ENCODE data around the gene SNTG2. TPM values are rescaled to one million over a fixed set of nuclear protein-coding genes. Genes with fewer than 3 reads are reported as not detected.

Gene SNTG2
- total and polyA plus RNA-seq, 10 of the 15 experiments (the other 5 are each of a cell fraction or from before 2014, with no cell fraction given): not detected

DNA sequence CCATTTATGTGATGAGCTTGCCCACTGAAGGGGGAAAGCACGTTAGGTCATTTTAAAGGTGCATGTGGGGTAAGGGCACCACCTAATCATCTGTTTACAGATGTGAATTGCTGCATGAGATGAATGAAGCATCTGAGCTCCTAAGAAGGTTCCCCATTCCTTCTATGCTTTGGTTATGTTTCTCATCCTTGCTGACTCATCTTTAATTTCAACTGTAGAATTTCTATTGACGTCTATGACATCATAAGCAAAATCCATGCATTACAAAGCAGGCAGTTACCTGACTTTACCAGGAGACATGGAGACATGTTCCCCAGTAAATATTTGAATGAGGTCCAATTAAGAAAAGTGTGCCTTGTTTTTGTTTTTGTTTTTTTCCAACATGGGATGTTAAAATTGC, 2.8 kb downstream of the SNTG2 start (continued):
- TF ChIP-seq WRNIP1 (IDR thresholded peaks at IDR 0.05; ENCODE audit: borderline replicate concordance, low read depth, low read length): no peak
- no peak for TF ChIP-seq CHD1 (IDR thresholded peaks at IDR 0.05; ENCODE audit: low read depth, low read length)

DNA sequence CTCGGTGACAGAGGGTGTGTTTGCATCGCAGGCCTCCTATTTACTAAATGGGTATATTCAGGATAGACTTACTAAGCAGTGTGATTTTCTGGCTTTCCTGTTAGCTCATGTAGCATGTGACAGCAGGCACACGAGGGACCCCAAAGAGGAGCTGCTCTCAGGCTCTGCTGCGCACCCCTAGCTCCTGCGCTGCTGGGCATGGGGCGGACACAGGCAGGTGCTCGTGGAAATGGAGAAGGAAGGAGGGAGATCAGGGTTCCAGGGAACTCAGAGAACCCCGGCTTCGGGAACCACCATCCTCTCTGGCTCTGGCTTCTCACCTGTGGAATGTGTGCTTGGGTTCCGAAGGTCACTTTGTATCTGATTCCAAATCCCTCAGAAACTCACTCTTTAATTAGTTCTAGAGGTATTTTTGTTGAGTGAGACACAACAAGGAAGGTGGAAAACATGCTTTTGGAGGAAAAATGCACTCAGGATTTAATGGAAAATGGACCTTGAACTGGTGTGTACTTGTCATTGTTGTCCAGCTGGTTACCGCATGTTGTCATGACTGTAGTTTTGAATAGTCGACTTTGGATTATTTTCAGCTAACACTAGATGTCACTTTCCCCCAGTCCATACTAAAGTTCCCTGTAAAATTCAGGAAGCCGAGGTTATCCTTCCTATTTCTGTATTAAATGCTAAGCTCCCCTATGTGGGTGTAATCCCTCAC, 3.5 kb downstream of the SNTG2 start:
- Histone ChIP-seq H3K27me3 (replicated peaks in 1 of 2; ENCODE audit: control insufficient read depth in 2 of 2, insufficient read depth in 2 of 2, low read length in 1 of 2) (no peaks in the 10 kb centered on the region), H3K4me1 (ENCODE audit: control insufficient read depth, insufficient read depth, low read length) (no peaks in the 10 kb centered on the region), H4K20me1 (ENCODE audit: control insufficient read depth, insufficient read depth) (no peaks in the 10 kb centered on the region), H3K27ac (ENCODE audit: control insufficient read depth, insufficient read depth) (no peak overlapping the region), H3K4me3 (no peak overlapping the region), H3K4me2 (ENCODE audit: control insufficient read depth, insufficient read depth) (no peak overlapping the region), H2AFZ (ENCODE audit: control insufficient read depth, low read depth, low read length) (no peak overlapping the region), H3K9ac (ENCODE audit: control insufficient read depth, insufficient read depth, low read length) (no peak overlapping the region), H3K9me3 (replicated peaks; ENCODE audit: control insufficient read depth, insufficient read depth, low read length) (no peaks in the 10 kb centered on the region), H3K79me2 (ENCODE audit: control insufficient read depth, insufficient read depth, low read length) (no peaks in the 10 kb centered on the region), H3K36me3 (ENCODE audit: control insufficient read depth in 2 of 2, insufficient read depth in 2 of 2, low read length in 1 of 2) (no peaks in the 10 kb centered on the region)
- WGBS (ENCODE audit: insufficient coverage, insufficient replicate concordance, low lambda C conversion rate, missing lambda C conversion rate): 36% methylated on average over 12 of the region's 13 CpGs
- in situ Hi-C loops (cut with MboI): no loop called here
- ChIA-PET SMC1A (ENCODE audit: uncharacterized antibody, unreplicated experiment) (interaction anchor here (1.0 kb wide), 1 partner anchor 8 kb away, joined by 3 read pairs; no protein-coding TSS in a partner anchor), POLR2A (interaction anchor here (0.6 kb wide), 1 partner anchor 1378 kb away, joined by 5 read pairs; no protein-coding TSS in a partner anchor), RAD21 (ENCODE audit: unreplicated experiment) (no interaction called here), CTCF (interaction anchor here (1.0 kb wide), 1 partner anchor 26 kb away, joined by 4 read pairs; no protein-coding TSS in a partner anchor)
- DNase-seq (ENCODE audit: low read depth, low spot score) (no peak), ATAC-seq (no peak), FAIRE-seq (no peak)
- intact Hi-C loops (cut with micrococcal nuclease; ENCODE audit: unreplicated experiment): no loop called here
- BruUV-seq (replicated peaks): no TSS peak
- TF ChIP-seq CHD2 (IDR thresholded peaks at IDR 0.05; ENCODE audit: borderline replicate concordance, low read depth, low read length) (no peak), ZNF384 (IDR thresholded peaks at IDR 0.05; ENCODE audit: borderline replicate concordance, low read depth, low read length) (no peak), RBBP5 (conservative IDR thresholded peaks at IDR 0.05) (no peak), POLR2A (IDR thresholded peaks at IDR 0.05; ENCODE audit: low read depth, low read length) (no peak), SUPT20H (IDR thresholded peaks at IDR 0.05; ENCODE audit: borderline replicate concordance, control insufficient read depth, low read depth, low read length) (no peak), BCLAF1 (IDR thresholded peaks at IDR 0.05) (no peak), CUX1 (IDR thresholded peaks at IDR 0.05; ENCODE audit: insufficient replicate concordance, low read depth, low read length) (no peak), SMARCA5 (IDR thresholded peaks at IDR 0.05) (no peak)
- TF ChIP-seq, protein P1, sequence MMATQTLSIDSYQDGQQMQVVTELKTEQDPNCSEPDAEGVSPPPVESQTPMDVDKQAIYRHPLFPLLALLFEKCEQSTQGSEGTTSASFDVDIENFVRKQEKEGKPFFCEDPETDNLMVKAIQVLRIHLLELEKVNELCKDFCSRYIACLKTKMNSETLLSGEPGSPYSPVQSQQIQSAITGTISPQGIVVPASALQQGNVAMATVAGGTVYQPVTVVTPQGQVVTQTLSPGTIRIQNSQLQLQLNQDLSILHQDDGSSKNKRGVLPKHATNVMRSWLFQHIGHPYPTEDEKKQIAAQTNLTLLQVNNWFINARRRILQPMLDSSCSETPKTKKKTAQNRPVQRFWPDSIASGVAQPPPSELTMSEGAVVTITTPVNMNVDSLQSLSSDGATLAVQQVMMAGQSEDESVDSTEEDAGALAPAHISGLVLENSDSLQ (IDR thresholded peaks at IDR 0.05): no peak
- TF ChIP-seq, protein P2, sequence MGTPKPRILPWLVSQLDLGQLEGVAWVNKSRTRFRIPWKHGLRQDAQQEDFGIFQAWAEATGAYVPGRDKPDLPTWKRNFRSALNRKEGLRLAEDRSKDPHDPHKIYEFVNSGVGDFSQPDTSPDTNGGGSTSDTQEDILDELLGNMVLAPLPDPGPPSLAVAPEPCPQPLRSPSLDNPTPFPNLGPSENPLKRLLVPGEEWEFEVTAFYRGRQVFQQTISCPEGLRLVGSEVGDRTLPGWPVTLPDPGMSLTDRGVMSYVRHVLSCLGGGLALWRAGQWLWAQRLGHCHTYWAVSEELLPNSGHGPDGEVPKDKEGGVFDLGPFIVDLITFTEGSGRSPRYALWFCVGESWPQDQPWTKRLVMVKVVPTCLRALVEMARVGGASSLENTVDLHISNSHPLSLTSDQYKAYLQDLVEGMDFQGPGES (IDR thresholded peaks at IDR 0.05): no peak
